Activated T-cell treated with anti-CD3 and anti-CD28 coated beads, Interleukin-2, amount 50 U/mL, for 4 hours (primary cell): ENCODE data around the gene UNC119. TPM values are rescaled to one million over a fixed set of nuclear protein-coding genes. Genes with fewer than 3 reads are reported as not detected.

Experiments
- ATAC-seq, 2 donors: fragments of 200-7000 bp; cut with Tn5 transposase; one replicate each; pipeline ENCODE4 v1.10.0; 2021
- DNase-seq: peaks from one replicate; pipeline ENCODE4 v3.0.0-alpha.2; 2020
- H3K27me3 Mint-ChIP-seq: one replicate; pipeline ENCODE4 v1.8.0; 2021; ENCODE audit warnings: low read depth, mixed read lengths
- H3K36me3 Mint-ChIP-seq: one replicate; pipeline ENCODE4 v1.8.0; 2022; ENCODE audit warnings: mixed read lengths; ENCODE audit not compliant: insufficient read depth
- H3K4me1 Mint-ChIP-seq: one replicate; pipeline ENCODE4 v1.8.0; 2021; ENCODE audit warnings: low read depth, mixed read lengths
- H3K4me3 Mint-ChIP-seq: one replicate; pipeline ENCODE4 v1.8.0; 2021; ENCODE audit warnings: mild to moderate bottlenecking, moderate library complexity, mixed read lengths
- H3K9me3 Mint-ChIP-seq: one replicate; pipeline ENCODE4 v1.8.0; 2021; ENCODE audit warnings: mixed read lengths
- total RNA-seq, 3 donors: library from RNA; stranded (reverse); gene quantifications; one replicate each; pipeline ENCODE4 v1.2.1, GENCODE V29; 2021

UNC119 gene
- 10 to 100 TPM; 21.7 to 26.0 (median 21.8) TPM for total RNA-seq

GRCh38 chr17:28552176-28552999 lies at the start of gene UNC119:
UNC119 (minus strand) TSS chr17:28552624; CDS start chr17:28552557, 67 bp downstream.
- no peaks in the 10 kb centered on the region for H3K9me3 Mint-ChIP-seq
- H3K27me3 Mint-ChIP-seq: no peaks in the 10 kb centered on the region
- H3K4me3 Mint-ChIP-seq: peak within 1 kb of the TSS; percentile 91
- DNase-seq (peak; percentile 74), ATAC-seq (peak; percentile 90 to 91)
- H3K36me3 Mint-ChIP-seq: peaks cover 31% of the 10 kb centered on the region
- peaks cover 52% of the 10 kb centered on the region for H3K4me1 Mint-ChIP-seq

- Mint-ChIP-seq H3K9me3 (no peaks in the 10 kb centered on the region), H3K27me3 (no peaks in the 10 kb centered on the region), H3K4me3 (peak overlapping the region; percentile 84), H3K4me1 (peaks cover 21% of the 10 kb centered on the region), H3K36me3 (no peaks in the 10 kb centered on the region)
- ATAC-seq: peak; percentile 79 to 82
- peak; percentile 62 for DNase-seq
Observed at GRCh38 chr17:28599311-28600184, 47.1 kb upstream of the UNC119 start.

GRCh38 chr17:28598799-28599310 lies 46.4 kb upstream of the UNC119 start, which contains the start of gene SPAG5:
SPAG5 (minus strand) TSS chr17:28599025; CDS start chr17:28598946, 79 bp downstream.
- Mint-ChIP-seq H3K4me3 (peak within 1 kb of the TSS; percentile 84), H3K9me3 (no peaks in the 10 kb centered on the region), H3K27me3 (no peaks in the 10 kb centered on the region), H3K4me1 (peaks cover 21% of the 10 kb centered on the region), H3K36me3 (no peaks in the 10 kb centered on the region)
- peak; percentile 93 to 95 for ATAC-seq
- peak; percentile 93 for DNase-seq

- ATAC-seq (no peak), DNase-seq (no peak)
- Mint-ChIP-seq H3K4me3 (peak overlapping the region; percentile 84), H3K9me3 (no peaks in the 10 kb centered on the region), H3K36me3 (no peaks in the 10 kb centered on the region), H3K27me3 (no peaks in the 10 kb centered on the region), H3K4me1 (peaks cover 21% of the 10 kb centered on the region)
Observed at GRCh38 chr17:28598389-28598788, 46.0 kb upstream of the UNC119 start.

- no peak for DNase-seq
- ATAC-seq: no peak
- H3K9me3 Mint-ChIP-seq: no peaks in the 10 kb centered on the region
- H3K4me3 Mint-ChIP-seq: peak overlapping the region; percentile 84
- no peaks in the 10 kb centered on the region for H3K36me3 Mint-ChIP-seq
- peaks cover 21% of the 10 kb centered on the region for H3K4me1 Mint-ChIP-seq
- H3K27me3 Mint-ChIP-seq: no peaks in the 10 kb centered on the region
Observed at GRCh38 chr17:28597606-28598383, 45.4 kb upstream of the UNC119 start.

GRCh38 chr17:28592260-28592659 lies 39.8 kb upstream of the UNC119 start:
- ATAC-seq (no peak), DNase-seq (no peak)
- no peaks in the 10 kb centered on the region for H3K9me3 Mint-ChIP-seq
- H3K36me3 Mint-ChIP-seq: peaks cover 8% of the 10 kb centered on the region
- H3K27me3 Mint-ChIP-seq: no peaks in the 10 kb centered on the region
- H3K4me3 Mint-ChIP-seq: no peak overlapping the region
- no peaks in the 10 kb centered on the region for H3K4me1 Mint-ChIP-seq

GRCh38 chr17:28585851-28586250 lies 33.4 kb upstream of the UNC119 start:
- no peak for DNase-seq
- Mint-ChIP-seq H3K9me3 (no peaks in the 10 kb centered on the region), H3K4me3 (no peak overlapping the region), H3K27me3 (no peaks in the 10 kb centered on the region), H3K36me3 (peaks cover 8% of the 10 kb centered on the region), H3K4me1 (no peaks in the 10 kb centered on the region)
- ATAC-seq: no peak

- peaks cover 8% of the 10 kb centered on the region for H3K36me3 Mint-ChIP-seq
- H3K4me3 Mint-ChIP-seq: no peak overlapping the region
- no peaks in the 10 kb centered on the region for H3K9me3 Mint-ChIP-seq
- H3K27me3 Mint-ChIP-seq: no peaks in the 10 kb centered on the region
- H3K4me1 Mint-ChIP-seq: peaks cover 5% of the 10 kb centered on the region
- DNase-seq (no peak), ATAC-seq (no peak)
Observed at GRCh38 chr17:28584434-28584833, 32.0 kb upstream of the UNC119 start.

- Mint-ChIP-seq H3K27me3 (no peaks in the 10 kb centered on the region), H3K4me1 (peaks cover 9% of the 10 kb centered on the region), H3K36me3 (peaks cover 2% of the 10 kb centered on the region), H3K4me3 (no peak overlapping the region), H3K9me3 (no peaks in the 10 kb centered on the region)
- DNase-seq (no peak), ATAC-seq (no peak)
Observed at GRCh38 chr17:28582513-28582912, 30.1 kb upstream of the UNC119 start.

- DNase-seq: no peak
- ATAC-seq: no peak
- Mint-ChIP-seq H3K36me3 (peaks cover 2% of the 10 kb centered on the region), H3K4me3 (no peak overlapping the region), H3K9me3 (no peaks in the 10 kb centered on the region), H3K27me3 (no peaks in the 10 kb centered on the region), H3K4me1 (peaks cover 23% of the 10 kb centered on the region)
Observed at GRCh38 chr17:28580959-28581358, 28.5 kb upstream of the UNC119 start.

- no peaks in the 10 kb centered on the region for H3K9me3 Mint-ChIP-seq
- no peaks in the 10 kb centered on the region for H3K27me3 Mint-ChIP-seq
- no peak overlapping the region for H3K4me3 Mint-ChIP-seq
- H3K36me3 Mint-ChIP-seq: no peaks in the 10 kb centered on the region
- H3K4me1 Mint-ChIP-seq: peaks cover 25% of the 10 kb centered on the region
- no peak for DNase-seq
- ATAC-seq: peak in 1 of 2 donors; percentile 23
Observed at GRCh38 chr17:28579526-28579925, 27.1 kb upstream of the UNC119 start.

- H3K4me1 Mint-ChIP-seq: peaks cover 25% of the 10 kb centered on the region
- ATAC-seq (no peak), DNase-seq (no peak)
- no peaks in the 10 kb centered on the region for H3K27me3 Mint-ChIP-seq
- no peaks in the 10 kb centered on the region for H3K9me3 Mint-ChIP-seq
- no peak overlapping the region for H3K4me3 Mint-ChIP-seq
- no peaks in the 10 kb centered on the region for H3K36me3 Mint-ChIP-seq
Observed at GRCh38 chr17:28578246-28579195, 26.1 kb upstream of the UNC119 start.

GRCh38 chr17:28577466-28577824 lies 25.0 kb upstream of the UNC119 start:
- DNase-seq (no peak), ATAC-seq (no peak)
- peaks cover 34% of the 10 kb centered on the region for H3K4me1 Mint-ChIP-seq
- H3K4me3 Mint-ChIP-seq: no peak overlapping the region
- no peaks in the 10 kb centered on the region for H3K36me3 Mint-ChIP-seq
- no peaks in the 10 kb centered on the region for H3K9me3 Mint-ChIP-seq
- no peaks in the 10 kb centered on the region for H3K27me3 Mint-ChIP-seq
